ENCODE results near the gene B2M.

Gene B2M

DNA sequence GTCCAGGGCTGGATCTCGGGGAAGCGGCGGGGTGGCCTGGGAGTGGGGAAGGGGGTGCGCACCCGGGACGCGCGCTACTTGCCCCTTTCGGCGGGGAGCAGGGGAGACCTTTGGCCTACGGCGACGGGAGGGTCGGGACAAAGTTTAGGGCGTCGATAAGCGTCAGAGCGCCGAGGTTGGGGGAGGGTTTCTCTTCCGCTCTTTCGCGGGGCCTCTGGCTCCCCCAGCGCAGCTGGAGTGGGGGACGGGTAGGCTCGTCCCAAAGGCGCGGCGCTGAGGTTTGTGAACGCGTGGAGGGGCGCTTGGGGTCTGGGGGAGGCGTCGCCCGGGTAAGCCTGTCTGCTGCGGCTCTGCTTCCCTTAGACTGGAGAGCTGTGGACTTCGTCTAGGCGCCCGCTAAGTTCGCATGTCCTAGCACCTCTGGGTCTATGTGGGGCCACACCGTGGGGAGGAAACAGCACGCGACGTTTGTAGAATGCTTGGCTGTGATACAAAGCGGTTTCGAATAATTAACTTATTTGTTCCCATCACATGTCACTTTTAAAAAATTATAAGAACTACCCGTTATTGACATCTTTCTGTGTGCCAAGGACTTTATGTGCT, 527 bp downstream of the B2M start:
- DNase-seq (ENCODE audit: low spot score): peak; percentile 16
- in situ Hi-C loops (cut with MboI; ENCODE audit: low pct_unique_long_range_greater_than_20kb, low sequenced_read_pairs, unreplicated experiment): loop anchor here (5.0 kb wide), 1 partner anchor 45 kb away; no protein-coding TSS in a partner anchor
- TF ChIP-seq, protein P1, sequence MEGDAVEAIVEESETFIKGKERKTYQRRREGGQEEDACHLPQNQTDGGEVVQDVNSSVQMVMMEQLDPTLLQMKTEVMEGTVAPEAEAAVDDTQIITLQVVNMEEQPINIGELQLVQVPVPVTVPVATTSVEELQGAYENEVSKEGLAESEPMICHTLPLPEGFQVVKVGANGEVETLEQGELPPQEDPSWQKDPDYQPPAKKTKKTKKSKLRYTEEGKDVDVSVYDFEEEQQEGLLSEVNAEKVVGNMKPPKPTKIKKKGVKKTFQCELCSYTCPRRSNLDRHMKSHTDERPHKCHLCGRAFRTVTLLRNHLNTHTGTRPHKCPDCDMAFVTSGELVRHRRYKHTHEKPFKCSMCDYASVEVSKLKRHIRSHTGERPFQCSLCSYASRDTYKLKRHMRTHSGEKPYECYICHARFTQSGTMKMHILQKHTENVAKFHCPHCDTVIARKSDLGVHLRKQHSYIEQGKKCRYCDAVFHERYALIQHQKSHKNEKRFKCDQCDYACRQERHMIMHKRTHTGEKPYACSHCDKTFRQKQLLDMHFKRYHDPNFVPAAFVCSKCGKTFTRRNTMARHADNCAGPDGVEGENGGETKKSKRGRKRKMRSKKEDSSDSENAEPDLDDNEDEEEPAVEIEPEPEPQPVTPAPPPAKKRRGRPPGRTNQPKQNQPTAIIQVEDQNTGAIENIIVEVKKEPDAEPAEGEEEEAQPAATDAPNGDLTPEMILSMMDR (IDR thresholded peaks at IDR 0.05; ENCODE audit: extremely low read depth, insufficient read depth, missing control alignments): no peak

DNA sequence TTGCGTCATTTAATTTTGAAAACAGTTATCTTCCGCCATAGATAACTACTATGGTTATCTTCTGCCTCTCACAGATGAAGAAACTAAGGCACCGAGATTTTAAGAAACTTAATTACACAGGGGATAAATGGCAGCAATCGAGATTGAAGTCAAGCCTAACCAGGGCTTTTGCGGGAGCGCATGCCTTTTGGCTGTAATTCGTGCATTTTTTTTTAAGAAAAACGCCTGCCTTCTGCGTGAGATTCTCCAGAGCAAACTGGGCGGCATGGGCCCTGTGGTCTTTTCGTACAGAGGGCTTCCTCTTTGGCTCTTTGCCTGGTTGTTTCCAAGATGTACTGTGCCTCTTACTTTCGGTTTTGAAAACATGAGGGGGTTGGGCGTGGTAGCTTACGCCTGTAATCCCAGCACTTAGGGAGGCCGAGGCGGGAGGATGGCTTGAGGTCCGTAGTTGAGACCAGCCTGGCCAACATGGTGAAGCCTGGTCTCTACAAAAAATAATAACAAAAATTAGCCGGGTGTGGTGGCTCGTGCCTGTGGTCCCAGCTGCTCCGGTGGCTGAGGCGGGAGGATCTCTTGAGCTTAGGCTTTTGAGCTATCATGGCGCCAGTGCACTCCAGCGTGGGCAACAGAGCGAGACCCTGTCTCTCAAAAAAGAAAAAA, 1.2 kb downstream of the B2M start:
- in situ Hi-C loops (cut with MboI; ENCODE audit: low pct_unique_long_range_greater_than_20kb, low sequenced_read_pairs, unreplicated experiment): loop anchor here (5.0 kb wide), 1 partner anchor 45 kb away; no protein-coding TSS in a partner anchor

DNA sequence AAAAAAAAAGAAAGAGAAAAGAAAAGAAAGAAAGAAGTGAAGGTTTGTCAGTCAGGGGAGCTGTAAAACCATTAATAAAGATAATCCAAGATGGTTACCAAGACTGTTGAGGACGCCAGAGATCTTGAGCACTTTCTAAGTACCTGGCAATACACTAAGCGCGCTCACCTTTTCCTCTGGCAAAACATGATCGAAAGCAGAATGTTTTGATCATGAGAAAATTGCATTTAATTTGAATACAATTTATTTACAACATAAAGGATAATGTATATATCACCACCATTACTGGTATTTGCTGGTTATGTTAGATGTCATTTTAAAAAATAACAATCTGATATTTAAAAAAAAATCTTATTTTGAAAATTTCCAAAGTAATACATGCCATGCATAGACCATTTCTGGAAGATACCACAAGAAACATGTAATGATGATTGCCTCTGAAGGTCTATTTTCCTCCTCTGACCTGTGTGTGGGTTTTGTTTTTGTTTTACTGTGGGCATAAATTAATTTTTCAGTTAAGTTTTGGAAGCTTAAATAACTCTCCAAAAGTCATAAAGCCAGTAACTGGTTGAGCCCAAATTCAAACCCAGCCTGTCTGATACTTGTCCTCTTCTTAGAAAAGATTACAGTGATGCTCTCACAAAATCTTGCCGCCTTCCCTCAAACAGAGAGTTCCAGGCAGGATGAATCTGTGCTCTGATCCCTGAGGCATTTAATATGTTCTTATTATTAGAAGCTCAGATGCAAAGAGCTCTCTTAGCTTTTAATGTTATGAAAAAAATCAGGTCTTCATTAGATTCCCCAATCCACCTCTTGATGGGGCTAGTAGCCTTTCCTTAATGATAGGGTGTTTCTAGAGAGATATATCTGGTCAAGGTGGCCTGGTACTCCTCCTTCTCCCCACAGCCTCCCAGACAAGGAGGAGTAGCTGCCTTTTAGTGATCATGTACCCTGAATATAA, 2.0 kb downstream of the B2M start:
- in situ Hi-C loops (cut with MboI; ENCODE audit: low pct_unique_long_range_greater_than_20kb, low sequenced_read_pairs, unreplicated experiment): loop anchor here (5.0 kb wide), 1 partner anchor 46 kb away; no protein-coding TSS in a partner anchor
- no peak for DNase-seq (ENCODE audit: low spot score)
- TF ChIP-seq, protein P1 (IDR thresholded peaks at IDR 0.05; ENCODE audit: extremely low read depth, insufficient read depth, missing control alignments): peak; percentile 25

More for the DNA sequence above, 1.2 kb downstream of the B2M start:
- peak; percentile 28 for DNase-seq (ENCODE audit: low spot score)
- TF ChIP-seq, protein P1 (IDR thresholded peaks at IDR 0.05; ENCODE audit: extremely low read depth, insufficient read depth, missing control alignments): no peak

DNA sequence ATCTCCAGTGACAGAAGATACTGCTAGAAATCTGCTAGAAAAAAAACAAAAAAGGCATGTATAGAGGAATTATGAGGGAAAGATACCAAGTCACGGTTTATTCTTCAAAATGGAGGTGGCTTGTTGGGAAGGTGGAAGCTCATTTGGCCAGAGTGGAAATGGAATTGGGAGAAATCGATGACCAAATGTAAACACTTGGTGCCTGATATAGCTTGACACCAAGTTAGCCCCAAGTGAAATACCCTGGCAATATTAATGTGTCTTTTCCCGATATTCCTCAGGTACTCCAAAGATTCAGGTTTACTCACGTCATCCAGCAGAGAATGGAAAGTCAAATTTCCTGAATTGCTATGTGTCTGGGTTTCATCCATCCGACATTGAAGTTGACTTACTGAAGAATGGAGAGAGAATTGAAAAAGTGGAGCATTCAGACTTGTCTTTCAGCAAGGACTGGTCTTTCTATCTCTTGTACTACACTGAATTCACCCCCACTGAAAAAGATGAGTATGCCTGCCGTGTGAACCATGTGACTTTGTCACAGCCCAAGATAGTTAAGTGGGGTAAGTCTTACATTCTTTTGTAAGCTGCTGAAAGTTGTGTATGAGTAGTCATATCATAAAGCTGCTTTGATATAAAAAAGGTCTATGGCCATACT, 4.0 kb downstream of the B2M start:
- in situ Hi-C loops (cut with MboI; ENCODE audit: low pct_unique_long_range_greater_than_20kb, low sequenced_read_pairs, unreplicated experiment): no loop called here
- DNase-seq (ENCODE audit: low spot score): no peak
- TF ChIP-seq, protein P1 (IDR thresholded peaks at IDR 0.05; ENCODE audit: extremely low read depth, insufficient read depth, missing control alignments): no peak

DNA sequence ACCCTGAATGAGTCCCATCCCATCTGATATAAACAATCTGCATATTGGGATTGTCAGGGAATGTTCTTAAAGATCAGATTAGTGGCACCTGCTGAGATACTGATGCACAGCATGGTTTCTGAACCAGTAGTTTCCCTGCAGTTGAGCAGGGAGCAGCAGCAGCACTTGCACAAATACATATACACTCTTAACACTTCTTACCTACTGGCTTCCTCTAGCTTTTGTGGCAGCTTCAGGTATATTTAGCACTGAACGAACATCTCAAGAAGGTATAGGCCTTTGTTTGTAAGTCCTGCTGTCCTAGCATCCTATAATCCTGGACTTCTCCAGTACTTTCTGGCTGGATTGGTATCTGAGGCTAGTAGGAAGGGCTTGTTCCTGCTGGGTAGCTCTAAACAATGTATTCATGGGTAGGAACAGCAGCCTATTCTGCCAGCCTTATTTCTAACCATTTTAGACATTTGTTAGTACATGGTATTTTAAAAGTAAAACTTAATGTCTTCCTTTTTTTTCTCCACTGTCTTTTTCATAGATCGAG, 4.5 kb downstream of the B2M start:
- in situ Hi-C loops (cut with MboI; ENCODE audit: low pct_unique_long_range_greater_than_20kb, low sequenced_read_pairs, unreplicated experiment): no loop called here
- DNase-seq (ENCODE audit: low spot score): no peak
- TF ChIP-seq, protein P1 (IDR thresholded peaks at IDR 0.05; ENCODE audit: extremely low read depth, insufficient read depth, missing control alignments): no peak

Measured in GM13977 (cell line).